HEK293T (cell line): ENCODE data around the gene THSD4.

Source experiments
- ARNT ChIP-seq: fragments of 450-650 bp; IDR thresholded peaks from 2 replicates; pipeline ENCODE4 v1.6.1; 2017; ENCODE audit warnings: mild to moderate bottlenecking
- BHLHE40 ChIP-seq: fragments of 450-650 bp; IDR thresholded peaks from 2 replicates; pipeline ENCODE4 v1.6.1; 2016; ENCODE audit warnings: mild to moderate bottlenecking, moderate library complexity, borderline replicate concordance
- FOXA1 ChIP-seq: fragments of 450-650 bp; IDR thresholded peaks from 2 replicates; pipeline ENCODE4 v1.6.1; 2016; ENCODE audit warnings: mild to moderate bottlenecking
- FOXK2 ChIP-seq: fragments of 450-650 bp; IDR thresholded peaks from 2 replicates; pipeline ENCODE4 v1.6.1; 2016; ENCODE audit warnings: mild to moderate bottlenecking
- FOXM1 ChIP-seq: fragments of 450-650 bp; IDR thresholded peaks from 2 replicates; pipeline ENCODE4 v1.6.1; 2017; ENCODE audit warnings: mild to moderate bottlenecking, borderline replicate concordance
- HDGF ChIP-seq: fragments of 450-650 bp; IDR thresholded peaks from 2 replicates; pipeline ENCODE4 v1.6.1; 2017; ENCODE audit warnings: antibody characterized with exemption, borderline replicate concordance
- LEF1 ChIP-seq: fragments of 450-650 bp; IDR thresholded peaks from 2 replicates; pipeline ENCODE4 v1.6.1; 2017; ENCODE audit warnings: mild to moderate bottlenecking, borderline replicate concordance
- NFRKB ChIP-seq: fragments of 450-650 bp; IDR thresholded peaks from 2 replicates; pipeline ENCODE4 v1.6.1; 2016; ENCODE audit warnings: mild to moderate bottlenecking, moderate library complexity
- SP1 ChIP-seq: fragments of 450-650 bp; IDR thresholded peaks from 2 replicates; pipeline ENCODE4 v1.6.1; 2017
- SUZ12 ChIP-seq: fragments of 450-650 bp; IDR thresholded peaks from 2 replicates; pipeline ENCODE4 v1.6.1; 2016; ENCODE audit warnings: mild to moderate bottlenecking
- TARDBP ChIP-seq: fragments of 450-650 bp; IDR thresholded peaks from 2 replicates; pipeline ENCODE4 v1.6.1; 2016
- ZNF384 ChIP-seq: fragments of 450-650 bp; IDR thresholded peaks from 2 replicates; pipeline ENCODE4 v1.6.1; 2016

GRCh38 chr15:71242292-71242691 lies 127.0 kb downstream of the THSD4 start:
- no peak for TF ChIP-seq HDGF
- no peak for TF ChIP-seq NFRKB
- TF ChIP-seq SP1 = no peak
- TF ChIP-seq SUZ12 = no peak
- TF ChIP-seq ARNT = no peak
- TF ChIP-seq TARDBP = no peak
- TF ChIP-seq FOXM1 = no peak
- no peak for TF ChIP-seq FOXA1
- no peak for TF ChIP-seq LEF1
- TF ChIP-seq BHLHE40 = no peak
- TF ChIP-seq FOXK2 = no peak
- no peak for TF ChIP-seq ZNF384
